PC-9 (cell line): Measurements from ENCODE around the gene SKIDA1. TPM values are rescaled to one million over a fixed set of nuclear protein-coding genes. Genes with fewer than 3 reads are reported as not detected.
A peak's percentile ranks its signal among the peaks of the same experiment; 100 is the strongest.

Experiments used
- BruUV-seq: library from RNA; stranded (reverse); fragments of 400-500 nt; replicated peaks from 2 replicates; lab custom pipeline; 2021; lab: Mats Ljungman, UMichigan
- CTCF ChIA-PET: fragments of 300-600 bp; sonication (Branson Sonifier 250); formaldehyde crosslinking; loops from one replicate; lab custom pipeline; 2022; ENCODE audit warnings: antibody characterized with exemption; lab: Charles Lee
- POLR2A ChIA-PET: fragments of 300-600 bp; sonication (Branson Sonifier 250); formaldehyde crosslinking; loops from one replicate; lab custom pipeline; 2022; ENCODE audit warnings: antibody characterized with exemption; ENCODE audit not compliant: unreplicated experiment; lab: Charles Lee
- DNase-seq, 2 experiments: peaks; one replicate each; pipeline versions ENCODE4 v3.0.0 to v3.0.0-alpha.2; 2015 to 2022; ENCODE audit warnings: mixed read lengths in 1 of 2
- H2AFZ ChIP-seq: fragments of 200-600 bp; sonication (generic); 2 replicates; pipeline ENCODE4 v1.8.1; 2017; ENCODE audit warnings: antibody characterized with exemption
- H3F3A ChIP-seq: fragments of 200-600 bp; sonication (generic); 2 replicates; pipeline ENCODE4 v1.8.1; 2017; ENCODE audit warnings: antibody characterized with exemption, mild to moderate bottlenecking, low read depth; ENCODE audit not compliant: insufficient read depth
- H3K27ac ChIP-seq: fragments of 200-600 bp; sonication (generic); 2 replicates; pipeline ENCODE4 v1.6.1; 2016; ENCODE audit warnings: mixed run types
- H3K27me3 ChIP-seq: fragments of 200-600 bp; sonication (generic); 2 replicates; pipeline ENCODE4 v1.6.1; 2016; ENCODE audit warnings: low read depth, mixed run types; ENCODE audit not compliant: insufficient read depth
- H3K36me3 ChIP-seq: fragments of 200-600 bp; sonication (generic); 2 replicates; pipeline ENCODE4 v1.6.1; 2016; ENCODE audit warnings: low read depth, mixed run types
- H3K4me1 ChIP-seq: fragments of 200-600 bp; sonication (generic); replicated peaks from 2 replicates; pipeline ENCODE4 v1.6.1; 2016; ENCODE audit warnings: mixed run types; ENCODE audit not compliant: insufficient read depth
- H3K4me2 ChIP-seq: fragments of 200-600 bp; sonication (generic); 2 replicates; pipeline ENCODE4 v1.6.1; 2017; ENCODE audit warnings: mixed run types
- H3K4me3 ChIP-seq: fragments of 200-600 bp; sonication (generic); 2 replicates; pipeline ENCODE4 v1.6.1; 2016; ENCODE audit warnings: mixed run types
- H3K79me2 ChIP-seq: fragments of 200-600 bp; sonication (generic); 2 replicates; pipeline ENCODE4 v1.6.1; 2017; ENCODE audit warnings: low read depth, mixed run types
- H3K9me2 ChIP-seq: fragments of 200-600 bp; sonication (generic); 2 replicates; pipeline ENCODE4 v1.8.1; 2017; ENCODE audit warnings: mild to moderate bottlenecking; ENCODE audit not compliant: insufficient read depth
- H3K9me3 ChIP-seq: fragments of 200-600 bp; sonication (generic); 2 replicates; pipeline ENCODE4 v1.8.1; 2016; ENCODE audit warnings: low read depth; ENCODE audit not compliant: insufficient read depth
- H4K20me1 ChIP-seq: fragments of 200-600 bp; sonication (generic); 2 replicates; pipeline ENCODE4 v1.8.1; 2017; ENCODE audit not compliant: insufficient read depth
- EZH2 ChIP-seq: fragments of 200-600 bp; sonication (generic); IDR thresholded peaks from 2 replicates; pipeline ENCODE4 v1.8.0; 2017; ENCODE audit warnings: antibody characterized with exemption, low read depth
- intact Hi-C: fragments of 100-400 bp; cut with micrococcal nuclease; formaldehyde crosslinking; loops from one replicate; pipeline ENCODE4 v1.10.0; 2022; ENCODE audit not compliant: unreplicated experiment
- total RNA-seq: library from RNA; stranded (reverse); gene quantifications from 2 replicates; pipeline ENCODE4 v1.2.3, GENCODE V29; 2021
- TF ChIP-seq, protein P1 (sequence below): fragments of 200-600 bp; sonication (generic); conservative IDR thresholded peaks from 2 replicates; pipeline ENCODE4 v1.6.1; 2017; ENCODE audit warnings: mixed run types, antibody characterized with exemption, mild to moderate bottlenecking, moderate library complexity

Gene SKIDA1
- total RNA-seq, 1 experiment from 2014 or later: 1.1 TPM

DNA sequence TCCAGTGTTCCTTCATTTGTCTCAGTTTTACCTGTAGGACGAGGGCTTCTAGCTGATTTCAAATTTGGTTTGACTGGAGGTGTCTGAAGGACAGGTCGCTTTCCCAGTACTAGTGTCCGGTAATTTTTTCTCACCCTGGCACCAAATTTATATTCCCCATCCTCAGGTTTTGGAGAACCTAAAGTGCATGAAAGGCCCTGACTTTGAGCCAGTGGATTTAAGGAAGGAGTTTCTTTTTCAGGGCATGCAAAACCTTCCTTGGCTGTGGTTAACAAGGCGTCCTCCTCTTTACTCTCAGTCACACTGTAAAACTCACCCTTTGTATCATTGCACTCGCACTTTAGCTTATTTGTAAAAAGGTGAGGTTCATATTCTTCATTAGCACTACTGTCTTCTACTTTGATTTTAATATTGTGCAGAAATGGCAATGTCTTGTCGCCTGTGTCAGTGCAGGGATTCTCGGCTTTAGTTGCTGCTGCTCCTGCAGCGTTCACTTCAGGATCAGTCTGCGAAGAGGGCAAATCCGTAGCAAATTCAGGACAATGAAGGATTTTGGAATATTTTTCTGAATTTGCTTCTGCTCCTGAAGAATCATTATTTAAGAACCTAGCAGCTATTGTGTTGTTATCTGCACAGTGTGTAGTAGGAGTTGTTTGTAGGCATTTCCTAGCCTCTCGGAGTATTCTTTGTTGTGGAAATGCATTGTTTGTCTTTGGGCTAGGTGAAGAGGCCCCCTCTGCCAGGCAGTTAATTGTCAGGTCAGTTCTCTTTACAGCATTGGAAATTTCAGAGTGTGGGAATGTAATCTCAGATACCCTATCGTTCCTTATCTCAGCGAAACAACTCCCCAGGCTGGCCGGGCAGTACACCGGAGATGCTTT is 9.9 kb downstream of the SKIDA1 start:
- H3K4me3 ChIP-seq: peak overlapping the region; percentile 66; the same call in 1 of the 2 replicates
- no peaks in the 10 kb centered on the region for H3K9me3 ChIP-seq
- H3K36me3 ChIP-seq: no peaks in the 10 kb centered on the region
- H3K4me1 ChIP-seq: peaks cover 24% of the 10 kb centered on the region
- H3K27ac ChIP-seq: no peak overlapping the region
- no peak for DNase-seq
- peak overlapping the region; percentile 85; the same call in 1 of the 2 replicates for H2AFZ ChIP-seq
- peaks cover 10% of the 10 kb centered on the region; the same call in 1 of the 2 replicates for H3F3A ChIP-seq
- no peaks in the 10 kb centered on the region for H3K9me2 ChIP-seq
- CTCF ChIA-PET: interaction anchor here (1.2 kb wide), 1 partner anchor 19 kb away, joined by 4 read pairs; no protein-coding TSS in a partner anchor
- H3K79me2 ChIP-seq: no peaks in the 10 kb centered on the region
- intact Hi-C loops: loop anchor here (2.0 to 10.0 kb wide), 4 partner anchors 19 to 1919 kb away; partner anchors contain the start of gene OTUD1
- H3K4me2 ChIP-seq: peak overlapping the region; percentile 95
- H4K20me1 ChIP-seq: no peaks in the 10 kb centered on the region
- no peaks in the 10 kb centered on the region for H3K27me3 ChIP-seq
- POLR2A ChIA-PET: interaction anchor here (0.6 kb wide), 2 partner anchors 9 to 10 kb away, joined by 3 to 8 read pairs; no protein-coding TSS in a partner anchor
- no peak for TF ChIP-seq EZH2
- BruUV-seq: TSS peak; percentile 21

DNA sequence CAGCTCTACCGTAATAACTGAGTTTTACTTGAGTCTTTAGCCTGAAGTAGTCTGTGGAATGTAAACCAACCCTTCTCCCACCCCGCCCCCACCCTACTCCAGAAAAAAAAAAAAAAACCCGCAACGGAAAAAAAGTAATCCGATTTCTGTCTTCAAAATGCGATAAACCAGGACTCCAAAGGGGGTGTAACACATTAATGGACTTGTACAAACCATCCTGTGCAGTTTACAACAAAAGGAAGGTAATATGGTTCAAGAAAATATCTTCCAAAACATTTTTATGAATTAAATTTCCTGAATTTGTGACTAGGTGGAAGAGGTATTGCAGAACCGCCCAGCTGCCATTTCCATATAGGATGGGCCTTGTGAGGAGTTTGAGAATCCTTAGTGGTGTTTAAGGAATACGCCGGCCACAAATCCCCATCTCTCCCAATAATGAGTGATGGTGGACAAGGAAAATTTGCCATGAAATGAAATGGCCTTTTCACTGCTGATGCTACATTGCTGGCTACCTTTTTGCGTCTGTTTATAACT is 10.6 kb downstream of the SKIDA1 start:
- no TSS peak for BruUV-seq
- POLR2A ChIA-PET: interaction anchor here (0.6 to 0.7 kb wide), 2 partner anchors 270 to 825 kb away, joined by 8 to 11 read pairs; no protein-coding TSS in a partner anchor
- peaks cover 21% of the 10 kb centered on the region for H3K4me1 ChIP-seq

DNA sequence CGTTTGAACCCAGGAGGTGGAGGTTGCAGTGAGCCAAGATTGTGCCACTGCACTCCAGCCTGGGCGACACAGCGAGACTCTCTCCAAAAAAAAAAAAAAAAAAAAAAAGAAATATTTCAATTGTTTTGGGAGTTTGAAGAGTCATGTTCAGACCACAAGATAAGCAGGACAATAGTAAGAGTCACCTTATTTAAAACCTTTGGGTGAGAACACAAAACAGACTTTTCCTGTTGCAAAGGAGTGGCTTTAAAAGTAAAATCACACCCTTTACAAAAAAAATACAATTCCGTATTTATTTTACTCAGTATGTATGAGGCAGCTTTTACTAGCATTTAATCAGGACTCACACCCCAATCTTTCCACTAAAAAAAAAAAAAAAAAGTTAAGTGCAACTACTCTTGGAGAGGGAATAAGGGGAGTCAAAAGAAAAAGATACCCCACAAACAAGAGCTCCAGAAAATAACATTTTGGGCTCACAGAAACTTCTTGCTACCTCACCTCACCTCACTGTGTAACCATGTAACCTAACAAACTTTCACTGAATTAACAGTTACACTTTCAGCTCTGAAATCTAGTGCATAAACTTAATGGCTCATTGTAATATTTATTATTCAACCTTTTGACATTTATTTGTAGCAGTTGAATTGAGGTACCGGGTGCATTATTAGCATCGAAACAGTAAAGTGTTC is 11.2 kb downstream of the SKIDA1 start:
- TF ChIP-seq, protein P1, sequence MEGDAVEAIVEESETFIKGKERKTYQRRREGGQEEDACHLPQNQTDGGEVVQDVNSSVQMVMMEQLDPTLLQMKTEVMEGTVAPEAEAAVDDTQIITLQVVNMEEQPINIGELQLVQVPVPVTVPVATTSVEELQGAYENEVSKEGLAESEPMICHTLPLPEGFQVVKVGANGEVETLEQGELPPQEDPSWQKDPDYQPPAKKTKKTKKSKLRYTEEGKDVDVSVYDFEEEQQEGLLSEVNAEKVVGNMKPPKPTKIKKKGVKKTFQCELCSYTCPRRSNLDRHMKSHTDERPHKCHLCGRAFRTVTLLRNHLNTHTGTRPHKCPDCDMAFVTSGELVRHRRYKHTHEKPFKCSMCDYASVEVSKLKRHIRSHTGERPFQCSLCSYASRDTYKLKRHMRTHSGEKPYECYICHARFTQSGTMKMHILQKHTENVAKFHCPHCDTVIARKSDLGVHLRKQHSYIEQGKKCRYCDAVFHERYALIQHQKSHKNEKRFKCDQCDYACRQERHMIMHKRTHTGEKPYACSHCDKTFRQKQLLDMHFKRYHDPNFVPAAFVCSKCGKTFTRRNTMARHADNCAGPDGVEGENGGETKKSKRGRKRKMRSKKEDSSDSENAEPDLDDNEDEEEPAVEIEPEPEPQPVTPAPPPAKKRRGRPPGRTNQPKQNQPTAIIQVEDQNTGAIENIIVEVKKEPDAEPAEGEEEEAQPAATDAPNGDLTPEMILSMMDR: no peak
- TF ChIP-seq EZH2: no peak
- H3K4me1 ChIP-seq: peaks cover 15% of the 10 kb centered on the region
- no peaks in the 10 kb centered on the region for H3K79me2 ChIP-seq
- no peak overlapping the region for H3K27ac ChIP-seq
- H3K9me3 ChIP-seq: no peaks in the 10 kb centered on the region
- H3K36me3 ChIP-seq: no peaks in the 10 kb centered on the region
- no peak overlapping the region for H3K4me3 ChIP-seq
- H4K20me1 ChIP-seq: no peaks in the 10 kb centered on the region
- H2AFZ ChIP-seq: no peak overlapping the region
- peaks cover 10% of the 10 kb centered on the region; the same call in 1 of the 2 replicates for H3F3A ChIP-seq
- DNase-seq: no peak
- H3K9me2 ChIP-seq: no peaks in the 10 kb centered on the region
- BruUV-seq: no TSS peak
- CTCF ChIA-PET: interaction anchor here (0.6 to 1.1 kb wide), 2 partner anchors 17 to 792 kb away, joined by 3 to 8 read pairs; no protein-coding TSS in a partner anchor
- no peak overlapping the region for H3K4me2 ChIP-seq
- intact Hi-C loops: loop anchor here (10.0 kb wide), 1 partner anchor 1921 kb away; the partner anchor contains the start of gene OTUD1
- H3K27me3 ChIP-seq: no peaks in the 10 kb centered on the region
- POLR2A ChIA-PET: interaction anchor here (0.6 to 0.7 kb wide), 3 partner anchors 82 to 826 kb away, joined by 4 to 11 read pairs (median 8); no protein-coding TSS in a partner anchor

More for the DNA sequence above, 10.6 kb downstream of the SKIDA1 start:
- Histone ChIP-seq H3K27me3 (no peaks in the 10 kb centered on the region), H3K9me2 (no peaks in the 10 kb centered on the region), H3K4me2 (no peak overlapping the region), H3K79me2 (no peaks in the 10 kb centered on the region), H3K27ac (no peak overlapping the region), H4K20me1 (no peaks in the 10 kb centered on the region), H2AFZ (no peak overlapping the region), H3K36me3 (no peaks in the 10 kb centered on the region), H3F3A (peaks cover 10% of the 10 kb centered on the region; the same call in 1 of the 2 replicates), H3K4me3 (no peak overlapping the region), H3K9me3 (no peaks in the 10 kb centered on the region)
- CTCF ChIA-PET: interaction anchor here (0.6 to 1.1 kb wide), 2 partner anchors 17 to 791 kb away, joined by 3 to 8 read pairs; no protein-coding TSS in a partner anchor
- intact Hi-C loops: loop anchor here (5.0 to 10.0 kb wide), 2 partner anchors 223 to 1920 kb away; partner anchors contain the start of gene OTUD1
- no peak for TF ChIP-seq EZH2
- TF ChIP-seq, protein P1: no peak
- DNase-seq: no peak
